CD4-positive, alpha-beta T cell treated with Interleukin-15 for 1 hour (primary cell): ENCODE results near the gene KLC3.

Experiments
- DNase-seq: peaks from one replicate; pipeline ENCODE4 v3.0.0-alpha.2; 2020

KLC3 gene

DNA sequence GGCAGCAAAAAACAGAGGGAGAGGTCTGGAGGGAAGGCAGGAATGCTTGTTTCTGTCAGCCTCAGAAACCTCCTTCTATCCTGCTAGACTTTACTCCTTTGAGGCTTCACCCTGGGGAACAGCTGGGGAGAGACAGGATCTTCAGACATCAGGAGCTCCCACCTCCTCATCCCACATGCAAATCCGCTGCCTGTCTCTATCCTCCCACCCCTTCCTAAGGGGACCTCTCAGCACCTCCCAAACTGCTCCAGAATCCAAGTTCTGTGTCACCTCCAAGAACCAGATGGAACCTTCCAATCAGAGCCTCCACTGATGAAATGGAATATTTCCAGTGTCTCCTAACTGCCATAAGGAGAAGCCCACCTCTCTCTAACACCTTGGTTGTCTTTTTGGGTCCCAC lies 39.6 kb downstream of the KLC3 start:
- DNase-seq = no peak

DNA sequence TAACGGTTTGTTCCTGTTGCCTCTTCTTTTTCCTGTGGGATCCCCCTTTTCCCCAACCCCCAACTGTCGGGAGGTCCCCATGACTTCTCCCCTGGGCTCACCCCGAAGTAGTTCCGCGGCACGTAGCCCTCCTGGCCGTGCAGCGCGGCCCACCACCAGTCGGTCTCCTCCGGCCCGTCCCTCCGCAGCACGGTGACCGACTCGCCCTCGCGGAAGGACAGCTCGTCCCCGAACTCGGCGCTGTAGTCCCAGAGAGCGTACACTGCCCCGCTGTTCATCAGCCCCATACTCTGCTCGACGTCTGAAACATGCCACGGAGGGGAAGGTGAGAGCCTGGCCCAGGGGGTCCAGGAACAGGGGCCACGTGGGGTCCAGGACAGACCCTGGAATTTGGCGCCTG lies 41.9 kb downstream of the KLC3 start:
- no peak for DNase-seq

DNA sequence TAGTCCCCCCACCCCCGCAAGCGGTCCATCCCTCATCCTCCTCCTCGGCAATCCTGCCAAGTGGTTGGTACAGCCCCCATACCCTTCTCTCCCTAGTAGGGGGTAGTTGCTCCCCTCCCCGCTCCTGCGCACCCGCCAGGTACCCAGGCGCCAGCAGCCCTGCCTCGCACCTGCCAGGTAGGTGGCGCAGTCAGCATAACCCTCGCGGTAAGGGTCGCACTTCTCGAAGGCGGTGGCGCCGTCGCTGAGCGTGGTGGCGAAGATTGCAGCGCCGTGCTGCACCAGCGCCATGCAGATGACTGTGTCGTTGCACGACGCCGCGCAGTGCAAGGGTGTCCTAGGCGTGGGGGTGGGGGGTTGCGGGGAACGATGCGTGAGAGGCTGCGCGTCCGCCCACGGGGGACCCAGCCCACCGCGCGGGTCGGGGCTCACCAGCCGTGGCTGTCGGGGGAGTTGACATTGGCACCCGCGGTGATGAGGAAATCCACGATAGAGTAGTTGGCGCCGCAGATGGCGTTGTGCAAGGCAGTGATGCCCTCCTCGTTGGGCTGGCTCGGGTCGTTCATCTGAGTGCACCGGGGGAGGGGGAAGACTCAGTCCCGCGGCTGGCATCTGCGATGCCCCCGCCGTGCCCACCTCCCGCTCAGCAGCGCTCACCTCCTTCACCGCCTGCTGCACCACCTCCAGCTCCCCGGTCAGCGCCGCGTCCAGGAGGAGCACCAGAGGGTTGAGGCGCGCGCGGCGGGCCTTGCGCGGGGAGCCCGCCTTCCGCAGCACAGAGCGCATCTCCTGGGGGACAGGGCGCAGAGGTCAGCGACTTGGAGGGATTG lies 45.1 kb downstream of the KLC3 start:
- no peak for DNase-seq

GRCh38 chr19:45391346-45391745 lies 50.8 kb downstream of the KLC3 start:
- no peak for DNase-seq

- no peak for DNase-seq
Measured at GRCh38 chr19:45391871-45392665, 51.5 kb downstream of the KLC3 start.

- no peak for DNase-seq
Measured at GRCh38 chr19:45395821-45396617, 55.5 kb downstream of the KLC3 start.

DNA sequence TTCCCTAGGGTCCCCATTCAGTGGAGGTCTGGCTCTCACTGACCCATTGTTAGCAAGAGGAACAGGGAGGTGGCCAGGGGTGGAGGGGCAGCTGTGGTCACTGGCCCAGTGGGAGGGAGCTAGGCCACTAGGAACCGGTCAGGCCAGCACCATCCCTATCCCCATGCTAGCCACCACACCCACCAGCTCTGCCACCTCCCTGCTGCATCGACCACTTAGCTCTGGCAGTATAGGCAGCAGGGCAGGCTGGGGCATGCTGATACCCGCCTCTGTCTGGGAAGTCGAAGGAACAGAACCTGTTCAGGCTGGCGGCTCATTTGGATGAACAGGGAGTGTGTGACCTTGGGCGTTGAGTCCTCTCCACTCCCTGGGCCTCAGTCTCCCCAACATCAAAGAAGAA lies 59.6 kb downstream of the KLC3 start:
- no peak for DNase-seq
